ENCODE data around the gene CDH23.

CDH23 gene

DNA sequence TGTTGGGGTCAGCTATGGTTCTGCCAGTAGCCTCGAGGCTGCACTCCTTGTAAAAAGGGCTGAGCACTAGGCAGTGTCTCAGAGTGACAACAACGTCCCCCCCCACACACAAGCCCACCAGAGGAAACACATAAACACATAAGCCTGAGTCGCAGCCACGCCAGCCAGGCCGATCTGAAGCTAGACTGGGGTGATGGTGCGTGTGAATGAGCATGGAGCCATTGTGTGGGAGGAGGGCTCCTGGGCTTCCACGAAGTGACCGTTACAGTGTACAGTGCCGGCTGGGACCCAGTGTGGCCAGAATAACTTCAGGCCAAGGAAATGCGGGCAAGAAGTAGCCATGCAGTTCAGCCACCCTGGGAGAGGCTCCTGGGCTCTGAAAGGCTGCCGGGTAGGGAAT lies 326.6 kb downstream of the CDH23 start:
- no peak for DNase-seq (ENCODE audit: low read depth)

DNA sequence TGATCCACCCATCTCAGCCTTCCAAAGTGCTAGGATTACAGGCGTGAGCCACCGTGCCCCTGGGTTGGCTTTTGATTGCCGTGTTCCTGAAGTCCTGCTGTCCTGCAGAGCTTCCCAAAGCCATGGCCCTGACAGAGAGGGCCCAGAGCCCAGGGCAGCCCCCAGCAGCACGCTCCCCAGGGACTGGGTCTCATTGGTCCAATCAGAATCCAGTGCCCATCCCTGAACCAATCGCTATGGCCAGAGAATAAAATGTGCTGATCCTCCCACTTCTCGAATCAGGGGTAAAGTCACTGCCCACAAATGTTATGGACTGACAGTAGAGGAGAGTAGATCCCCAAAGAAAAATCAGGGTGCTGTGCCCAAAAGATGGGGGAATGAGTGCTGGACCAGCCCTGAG lies 327.8 kb downstream of the CDH23 start:
- DNase-seq (ENCODE audit: low read depth): no peak

DNA sequence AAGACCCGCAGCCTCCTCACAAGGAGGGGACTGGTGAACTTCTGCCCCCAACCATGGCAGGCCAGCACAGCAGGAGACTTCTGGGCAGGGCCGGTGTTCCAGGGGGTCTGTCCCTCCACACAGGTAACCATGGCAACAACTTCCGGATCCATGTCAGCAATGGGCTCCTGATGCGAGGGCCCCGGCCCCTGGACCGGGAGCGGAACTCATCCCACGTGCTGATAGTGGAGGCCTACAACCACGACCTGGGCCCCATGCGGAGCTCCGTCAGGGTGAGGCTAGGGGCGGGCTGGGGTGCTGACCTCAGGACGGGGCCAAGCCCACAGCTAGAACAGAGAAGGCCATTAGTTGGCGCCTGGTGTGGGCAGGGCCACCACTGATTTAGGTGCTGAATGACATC lies 328.5 kb downstream of the CDH23 start:
- DNase-seq (ENCODE audit: low read depth): no peak

DNA sequence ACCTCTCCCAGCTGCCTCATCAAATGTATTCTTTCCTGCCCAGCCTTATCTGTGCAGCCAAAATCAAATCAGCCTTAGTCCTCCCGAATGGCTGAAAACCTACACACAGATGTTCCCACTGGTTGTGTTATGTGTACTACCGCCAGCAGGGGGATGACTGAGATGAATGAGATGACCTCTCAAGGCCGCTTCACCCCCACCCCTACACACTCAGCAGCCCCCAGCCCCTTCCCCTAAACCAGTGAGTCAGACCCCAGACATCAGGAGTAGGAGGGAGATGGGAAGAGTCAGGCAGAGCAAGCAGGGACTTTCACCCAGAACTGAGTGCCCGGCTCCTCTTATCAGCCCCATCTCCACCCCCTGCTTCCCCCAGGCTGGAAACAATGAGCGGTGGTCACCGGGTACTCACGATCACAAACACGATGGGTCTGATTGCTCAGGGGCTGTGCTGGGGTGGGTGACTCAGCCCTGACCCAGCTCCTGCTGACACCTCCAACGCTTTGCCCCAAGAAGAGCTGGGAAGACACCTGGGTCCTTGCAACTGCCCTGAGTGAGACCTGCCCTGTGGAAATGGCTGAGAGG lies 329.4 kb downstream of the CDH23 start:
- no peak for DNase-seq (ENCODE audit: low read depth)

DNA sequence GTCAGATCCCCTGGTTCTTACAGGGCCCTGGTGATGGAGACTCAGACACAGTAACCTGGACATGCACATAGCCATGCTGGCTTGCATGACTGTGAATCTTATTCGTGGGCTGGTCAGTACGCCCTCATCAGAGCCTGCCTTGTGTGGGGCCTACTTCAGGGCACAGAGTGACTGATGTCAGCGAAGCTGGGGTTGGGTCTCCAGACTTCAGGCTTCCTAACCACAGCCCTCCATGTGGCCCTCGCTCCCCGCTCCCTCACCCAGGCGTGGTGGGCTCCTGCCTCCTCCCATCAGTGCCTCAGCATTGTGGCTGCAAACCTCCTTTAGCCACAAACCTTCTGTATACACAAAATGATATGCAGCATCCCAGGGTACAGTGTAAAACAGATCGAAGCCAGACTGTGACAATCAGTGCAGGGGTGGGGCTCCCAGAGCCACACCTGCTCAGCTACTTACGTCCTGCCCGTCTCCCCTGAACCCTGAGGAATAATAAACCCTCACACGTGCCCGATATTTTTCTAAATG lies 329.9 kb downstream of the CDH23 start:
- peak; percentile 20 for DNase-seq (ENCODE audit: low read depth)

DNA sequence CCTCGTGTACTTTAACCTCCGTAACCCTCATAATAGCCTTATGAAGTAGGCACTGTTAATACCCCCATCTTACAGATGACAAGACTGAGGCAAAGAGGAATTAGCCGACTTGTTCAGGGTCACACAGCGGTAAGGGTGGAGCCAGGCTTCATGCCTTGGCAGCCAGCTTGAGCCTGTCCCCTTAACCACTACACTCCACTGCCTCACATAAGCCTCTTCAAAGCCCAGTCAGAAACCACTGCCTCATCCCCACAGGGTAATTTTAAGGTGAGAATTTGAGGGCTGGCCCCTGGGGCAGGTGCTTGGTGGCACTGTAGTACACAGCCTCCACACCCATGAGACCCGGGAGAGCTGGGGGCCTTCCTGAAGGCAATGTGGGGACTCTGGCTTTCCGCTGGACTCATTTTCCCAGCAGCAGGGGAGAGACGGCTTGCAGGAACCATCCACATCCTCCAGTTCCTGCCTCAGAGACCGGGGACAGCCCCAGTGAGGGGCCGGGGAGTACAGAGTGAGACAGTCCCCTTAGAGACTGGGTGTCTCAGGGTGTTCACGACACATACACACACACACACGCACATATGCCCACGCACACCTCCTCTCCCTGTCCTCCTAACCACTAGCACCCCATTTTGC lies 330.5 kb downstream of the CDH23 start:
- DNase-seq (ENCODE audit: low read depth): peak; percentile 28

DNA sequence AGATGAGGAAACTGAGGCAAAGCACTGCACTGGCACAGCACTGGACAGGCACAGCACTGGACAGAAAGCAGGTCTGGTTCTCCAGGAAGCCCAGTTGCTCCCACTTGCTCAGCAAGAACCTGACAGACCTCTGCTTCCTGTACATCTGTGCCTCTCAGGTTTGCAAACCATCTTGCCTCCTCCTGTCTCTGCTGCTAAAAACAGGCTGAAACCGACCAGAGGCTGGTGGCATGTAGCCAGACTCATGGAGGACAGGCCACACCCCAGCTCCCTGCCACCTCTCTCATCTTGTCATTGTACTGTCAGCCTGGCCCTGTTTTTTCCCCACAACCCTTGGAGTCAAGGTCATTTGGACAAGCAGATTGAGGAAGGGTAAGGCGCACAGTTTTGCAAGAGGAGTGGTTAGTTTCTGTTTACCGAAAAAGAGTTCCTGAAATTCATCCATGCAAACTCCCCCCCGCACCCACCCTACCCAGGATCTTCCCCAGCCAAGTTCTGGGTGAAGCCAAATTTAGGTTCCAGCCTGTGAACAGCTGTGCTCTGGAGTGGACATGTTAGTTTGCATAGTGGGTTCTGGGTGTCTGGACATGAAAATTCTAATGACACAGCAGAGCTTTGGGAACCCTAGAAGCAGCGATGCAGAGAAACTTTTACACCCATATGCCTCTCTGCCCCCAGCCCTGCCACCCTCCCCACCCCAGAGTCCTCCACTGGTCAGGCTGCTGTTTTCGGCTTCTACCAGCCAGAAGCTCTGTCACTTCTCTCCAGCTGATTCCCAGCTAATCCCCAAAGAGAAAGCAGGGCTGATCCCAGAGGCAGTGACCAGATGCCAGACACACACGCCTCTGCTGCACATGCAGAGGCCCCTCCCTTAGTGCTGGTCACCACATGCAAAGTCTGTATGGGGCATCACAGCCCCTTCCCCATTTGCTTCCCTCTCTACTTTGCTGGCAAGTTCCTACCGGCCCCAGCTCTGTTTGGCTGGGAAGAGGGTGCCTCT lies 331.3 kb downstream of the CDH23 start:
- peak; percentile 68 for DNase-seq (ENCODE audit: low read depth)

DNA sequence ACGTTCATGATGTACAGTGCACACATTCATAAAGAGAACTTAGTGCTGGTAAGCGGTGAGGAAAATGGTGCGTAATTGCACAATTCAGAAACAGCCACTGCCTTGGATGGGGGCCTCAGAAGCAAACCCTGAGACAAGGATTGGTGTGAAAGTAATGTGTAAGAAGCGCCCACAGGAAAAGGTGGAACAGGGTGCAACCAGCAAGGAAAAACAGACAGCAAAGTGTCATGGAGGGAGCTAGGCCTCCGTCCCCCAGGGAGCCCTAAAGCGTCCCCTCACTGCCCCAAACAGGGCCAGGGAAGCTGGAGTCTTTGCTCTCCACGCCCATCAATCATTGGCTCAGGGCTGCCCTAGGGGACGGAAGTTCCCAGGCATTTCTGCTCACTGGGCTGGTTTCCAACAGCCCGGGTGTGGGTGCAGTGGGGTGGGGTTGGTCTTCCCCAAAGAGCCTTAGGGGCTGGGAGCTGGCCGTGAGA lies 332.5 kb downstream of the CDH23 start:
- DNase-seq (ENCODE audit: low read depth): no peak

DNA sequence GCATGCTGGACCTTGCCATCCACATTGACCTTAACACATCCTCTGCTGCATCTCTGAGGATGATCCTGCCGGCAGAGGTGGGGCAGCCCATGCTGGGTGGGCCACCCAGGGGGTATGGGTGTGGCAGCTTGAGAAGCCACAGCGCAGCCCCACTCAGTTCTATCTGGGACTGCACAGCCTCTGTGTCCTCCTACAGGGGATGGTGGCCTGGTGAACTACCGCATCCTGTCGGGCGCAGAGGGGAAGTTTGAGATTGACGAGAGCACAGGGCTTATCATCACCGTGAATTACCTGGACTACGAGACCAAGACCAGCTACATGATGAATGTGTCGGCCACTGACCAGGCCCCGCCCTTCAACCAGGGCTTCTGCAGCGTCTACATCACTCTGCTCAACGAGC lies 335.1 kb downstream of the CDH23 start:
- DNase-seq (ENCODE audit: low read depth): no peak

DNA sequence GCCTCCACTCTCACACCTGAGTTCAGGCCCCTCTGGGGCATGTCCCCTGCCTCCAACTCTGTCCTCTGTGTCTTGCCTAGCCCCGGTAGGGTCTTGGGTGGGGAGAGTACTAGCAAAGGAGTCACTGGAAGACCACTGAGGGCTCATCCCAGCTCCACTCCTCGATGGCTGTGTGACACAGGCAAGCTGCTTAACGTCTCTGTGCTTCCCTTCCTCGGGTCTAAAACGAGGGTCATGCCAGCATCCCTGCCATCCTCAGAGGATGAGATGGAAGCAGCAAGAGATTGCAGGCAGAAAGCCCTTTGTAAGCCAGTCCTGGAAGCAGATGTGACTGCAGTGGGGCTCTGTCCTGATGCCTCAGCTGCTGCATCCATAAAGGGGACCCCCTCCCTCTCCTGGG lies 338.1 kb downstream of the CDH23 start:
- DNase-seq (ENCODE audit: low read depth): no peak

DNA sequence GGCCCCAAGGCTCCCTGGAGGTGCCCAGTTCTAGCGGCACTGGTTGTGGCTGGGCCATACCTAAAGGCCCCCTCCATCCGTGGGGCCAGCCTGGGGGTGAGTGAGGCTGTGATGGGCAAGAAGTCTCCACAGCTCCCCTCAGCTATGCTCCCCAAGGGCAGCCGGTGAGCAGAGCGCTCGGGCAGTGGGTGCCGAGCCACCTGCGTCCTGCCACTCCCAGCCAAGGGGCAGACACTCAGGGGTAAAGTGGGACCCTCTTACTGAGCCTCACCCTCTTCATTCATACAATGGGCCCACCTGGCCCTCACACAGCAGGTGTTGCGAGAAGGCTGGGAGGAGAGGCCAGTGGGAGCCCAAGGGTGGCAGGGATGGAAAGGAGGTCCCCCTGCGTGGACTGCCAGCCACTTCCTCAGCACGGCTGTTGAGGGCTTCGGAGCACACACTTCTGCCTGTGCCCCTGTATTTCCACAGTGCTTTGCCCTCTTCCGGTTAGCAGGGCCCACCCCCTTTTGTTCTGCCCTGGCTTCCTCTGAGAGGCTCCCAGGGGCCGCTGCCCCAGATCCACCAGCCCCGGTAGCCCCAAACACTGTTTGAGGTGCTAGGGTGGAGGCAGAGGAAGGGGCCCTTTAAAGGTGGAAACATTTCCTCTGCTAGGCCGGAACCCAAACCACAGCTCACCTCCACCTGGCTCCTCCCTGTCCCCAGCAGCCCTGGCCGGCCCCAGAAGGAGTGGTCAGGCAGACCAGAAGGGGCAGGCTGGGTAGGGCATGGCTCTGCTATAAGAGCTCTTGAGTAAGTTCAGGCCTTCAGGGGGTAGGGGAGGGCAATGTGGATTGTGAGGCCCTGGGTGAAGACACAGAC lies 339.2 kb downstream of the CDH23 start:
- DNase-seq (ENCODE audit: low read depth): peak; percentile 19

DNA sequence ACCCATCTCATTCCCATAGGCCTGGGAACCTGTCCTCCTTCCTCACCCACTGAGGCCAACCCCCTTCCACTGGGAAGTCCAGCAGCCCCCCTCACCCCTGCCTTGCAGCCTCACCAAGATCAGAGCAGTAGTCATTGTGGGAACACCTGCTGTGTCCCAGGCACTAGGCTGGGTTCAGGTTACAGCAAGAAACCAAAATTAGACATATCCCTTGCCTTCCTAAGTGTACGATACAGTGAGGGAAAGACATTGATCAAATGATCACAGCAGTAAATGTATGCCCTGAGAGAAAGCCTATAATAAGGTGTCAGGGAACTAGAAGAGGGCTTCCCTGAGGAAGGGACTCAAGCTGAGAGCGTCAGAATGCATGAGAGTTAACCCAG lies 339.8 kb downstream of the CDH23 start:
- DNase-seq (ENCODE audit: low read depth): no peak

DNA sequence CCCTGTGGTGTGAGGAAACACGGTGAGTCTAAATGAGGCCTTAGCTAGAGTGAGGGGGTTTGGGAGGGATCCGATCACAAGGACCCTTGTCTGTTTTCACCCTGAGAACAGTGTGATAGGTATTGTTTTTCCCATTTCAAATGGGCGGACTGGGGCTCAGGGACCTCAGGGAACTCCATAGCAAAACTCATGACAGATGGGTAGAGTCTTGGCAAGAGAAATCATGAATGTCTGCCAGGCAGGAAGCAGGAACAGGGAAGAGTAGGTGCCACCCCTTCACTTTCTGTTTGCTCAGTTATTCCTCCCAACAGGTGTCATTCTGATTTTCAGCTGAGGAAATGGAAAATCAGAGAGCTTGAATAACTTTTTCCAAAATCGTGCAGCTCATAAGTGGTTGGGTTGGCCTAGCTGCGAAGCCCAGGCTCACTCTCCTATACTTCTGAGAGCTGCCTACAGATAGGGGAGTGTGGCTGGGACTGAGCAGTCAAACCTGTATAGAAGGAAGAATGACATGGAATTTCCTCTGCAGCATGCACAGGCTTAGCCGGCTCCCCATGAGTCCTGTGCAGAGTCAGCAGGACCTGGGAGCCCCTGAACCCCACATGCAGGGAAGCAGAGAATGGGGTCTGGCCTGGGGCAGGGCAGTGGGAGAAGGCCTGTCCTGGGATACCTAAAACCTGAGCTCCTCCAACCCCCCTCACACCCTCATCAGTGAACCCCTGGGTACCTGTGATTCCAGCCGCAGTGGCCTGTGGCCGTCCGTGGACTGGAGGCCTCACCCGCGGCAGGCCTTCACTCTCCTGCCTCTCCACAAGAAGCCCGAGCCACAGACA lies 340.5 kb downstream of the CDH23 start:
- no peak for DNase-seq (ENCODE audit: low read depth)

DNA sequence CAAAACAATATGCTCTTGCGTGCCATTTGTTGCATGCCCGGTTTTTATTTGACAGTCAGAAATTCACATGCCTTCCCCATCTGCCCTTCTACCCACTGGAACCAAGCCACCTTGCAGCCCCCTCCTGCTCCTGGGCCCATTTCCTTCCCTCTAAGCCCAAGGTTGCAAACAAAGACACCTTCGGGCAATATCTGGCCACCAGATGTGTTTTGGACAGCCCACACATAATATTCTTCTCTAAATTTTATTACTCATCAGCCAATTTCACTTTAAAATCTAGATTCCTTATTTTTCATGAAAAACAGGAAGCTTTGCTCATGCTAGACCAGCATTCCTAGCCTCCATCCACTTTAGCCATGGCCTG lies 341.1 kb downstream of the CDH23 start:
- no peak for DNase-seq (ENCODE audit: low read depth)

DNA sequence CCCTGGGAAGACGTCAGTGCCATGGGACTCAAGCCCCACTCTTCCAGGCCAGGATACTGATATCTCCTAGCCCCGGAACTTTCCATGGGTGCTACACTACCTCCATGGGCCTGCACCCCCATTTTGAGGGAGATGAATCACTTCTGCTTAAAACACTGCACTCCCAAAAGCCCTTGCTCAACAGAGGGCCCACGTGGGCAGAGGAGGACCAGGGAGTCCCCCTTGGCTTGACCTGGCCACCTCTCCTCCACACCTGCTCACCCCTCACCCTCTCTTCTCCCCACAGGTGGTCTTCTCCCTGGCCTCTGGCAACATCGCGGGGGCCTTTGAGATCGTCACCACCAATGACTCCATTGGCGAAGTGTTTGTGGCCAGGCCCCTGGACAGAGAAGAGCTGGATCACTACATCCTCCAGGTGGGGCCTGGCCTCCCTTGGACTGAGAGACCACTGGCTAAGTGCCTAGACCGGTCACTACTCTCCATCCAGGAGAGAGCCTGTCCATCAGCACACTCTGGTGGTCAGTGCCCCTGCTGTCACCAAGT lies 342.7 kb downstream of the CDH23 start:
- DNase-seq (ENCODE audit: low read depth): no peak

DNA sequence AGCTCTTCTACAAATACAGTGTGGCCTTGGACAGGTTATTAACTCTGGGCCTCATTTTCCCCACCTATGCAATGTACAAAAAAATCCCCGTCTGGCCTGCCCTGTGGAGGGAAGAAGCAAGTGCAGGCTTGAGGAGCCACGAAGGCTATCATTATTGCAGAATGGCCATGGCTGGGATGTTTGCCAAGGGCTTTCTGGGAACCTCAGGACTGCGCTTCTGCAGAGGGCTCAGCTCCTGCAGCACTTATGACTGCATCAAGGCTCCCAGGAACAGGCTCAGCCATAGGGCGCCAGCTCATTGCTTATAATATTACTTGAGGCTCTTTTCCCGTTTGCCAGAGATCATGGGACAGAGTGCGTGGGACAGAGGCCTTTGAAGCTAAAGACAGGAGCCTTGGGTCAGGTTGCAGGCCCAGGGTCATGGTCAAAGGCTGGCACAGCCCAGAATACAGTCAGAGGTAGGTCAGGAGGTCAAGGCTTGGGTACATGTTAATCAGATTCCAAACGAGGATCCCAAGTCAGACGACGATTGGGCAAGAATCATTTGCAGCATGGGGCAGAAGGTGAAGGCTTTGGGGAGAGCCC lies 343.4 kb downstream of the CDH23 start:
- no peak for DNase-seq (ENCODE audit: low read depth)

DNA sequence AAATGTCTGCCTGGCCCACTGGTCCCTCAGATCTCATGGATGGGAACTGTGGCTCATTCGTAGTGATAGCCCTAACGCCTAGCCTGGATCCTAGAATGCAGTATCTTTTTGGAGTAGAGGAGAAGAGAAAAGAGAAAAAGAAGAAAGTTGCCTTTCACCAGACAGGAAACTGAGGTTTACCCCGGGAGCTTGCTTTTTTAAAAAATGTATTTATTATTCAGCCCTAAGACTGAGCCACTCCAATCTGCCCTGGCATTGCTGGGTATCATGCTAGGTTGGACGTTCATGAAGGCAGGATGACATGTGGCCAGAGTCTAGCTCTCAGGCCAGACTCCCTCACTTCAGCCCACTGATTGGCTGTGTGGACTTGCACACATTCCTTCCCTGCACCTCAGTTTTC lies 344.3 kb downstream of the CDH23 start:
- no peak for DNase-seq (ENCODE audit: low read depth)

DNA sequence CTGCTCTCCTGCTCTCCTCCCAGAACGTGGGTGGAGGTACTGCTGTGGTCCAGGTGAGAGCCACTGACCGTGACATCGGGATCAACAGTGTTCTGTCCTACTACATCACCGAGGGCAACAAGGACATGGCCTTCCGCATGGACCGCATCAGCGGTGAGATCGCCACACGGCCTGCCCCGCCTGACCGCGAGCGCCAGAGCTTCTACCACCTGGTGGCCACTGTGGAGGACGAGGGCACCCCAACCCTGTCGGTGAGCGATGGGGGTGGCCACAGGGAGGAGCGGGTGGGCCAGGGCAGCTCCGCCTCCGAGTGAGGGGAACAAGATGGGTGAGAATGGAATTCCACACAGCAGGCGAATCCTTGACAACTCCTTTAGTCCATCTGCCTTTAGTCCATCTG lies 345.0 kb downstream of the CDH23 start:
- DNase-seq (ENCODE audit: low read depth): no peak

DNA sequence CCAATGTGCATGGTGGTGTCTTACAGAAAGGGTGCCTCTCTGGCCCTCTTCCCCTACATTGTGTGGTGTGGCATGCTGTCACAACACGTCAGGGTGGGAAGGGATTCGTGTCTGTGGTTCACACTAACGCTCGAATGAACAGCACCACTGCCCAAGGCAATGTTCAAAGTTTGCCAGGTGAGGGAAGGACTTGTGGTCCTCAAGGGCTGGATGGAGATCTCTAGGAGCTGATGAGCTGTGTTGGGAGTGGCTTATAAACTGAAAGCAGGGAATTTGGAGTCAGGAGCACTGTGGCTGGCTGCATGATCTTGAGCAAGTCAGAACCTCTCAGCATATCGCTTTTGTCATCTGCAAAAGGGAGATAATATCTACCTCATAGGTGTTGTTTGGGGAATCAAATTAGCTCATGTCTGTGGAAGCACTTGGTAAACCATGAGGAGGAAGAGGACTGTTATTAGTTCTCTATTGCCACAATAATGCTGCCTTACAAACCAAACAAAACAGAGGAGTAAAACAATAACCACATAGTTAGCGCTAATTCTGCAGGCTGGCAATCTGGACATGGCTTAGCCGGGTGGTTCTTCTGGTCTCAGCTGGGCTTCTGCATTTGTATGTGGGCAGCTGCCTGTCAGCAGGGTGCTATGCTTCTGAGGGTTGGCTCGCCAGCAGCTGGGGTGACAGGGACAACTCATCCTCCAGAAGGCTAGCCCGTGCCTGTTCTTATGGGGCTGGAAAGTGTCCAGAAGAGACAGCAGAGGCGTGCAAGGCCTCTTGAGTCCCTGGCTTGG lies 345.8 kb downstream of the CDH23 start:
- no peak for DNase-seq (ENCODE audit: low read depth)
